Memory B cell (primary cell): ENCODE data around the gene SGO2.
"Not testable (repeated sequence)": the region's sequence is repeated elsewhere in the genome, so short reads cannot be mapped to it uniquely, and the experiment has no call there.

Experiments
- ATAC-seq: fragments of 150-1000 bp; cut with Tn5 transposase; 2 replicates; pipeline ENCODE4 v1.10.0; 2021; ENCODE audit warnings: low read depth, mild to moderate bottlenecking, moderate library complexity
- DNase-seq, 2 donors: peaks; one replicate each; pipeline ENCODE4 v3.0.0; 2022; ENCODE audit warnings: low spot score in 2 of 2
- H3K27ac Mint-ChIP-seq: one replicate; pipeline ENCODE4 v1.8.0; 2022; ENCODE audit warnings: mild to moderate bottlenecking, moderate library complexity, mixed read lengths
- H3K27me3 Mint-ChIP-seq: one replicate; pipeline ENCODE4 v1.8.0; 2022; ENCODE audit warnings: mixed read lengths
- H3K36me3 Mint-ChIP-seq: one replicate; pipeline ENCODE4 v1.8.0; 2022; ENCODE audit warnings: mild to moderate bottlenecking, mixed read lengths
- H3K4me1 Mint-ChIP-seq: one replicate; pipeline ENCODE4 v1.8.0; 2022; ENCODE audit warnings: mixed read lengths
- H3K4me3 Mint-ChIP-seq: one replicate; pipeline ENCODE4 v1.8.0; 2022; ENCODE audit warnings: mild to moderate bottlenecking, moderate library complexity, mixed read lengths
- H3K9me3 Mint-ChIP-seq: one replicate; pipeline ENCODE4 v1.8.0; 2022; ENCODE audit warnings: mixed read lengths

Gene SGO2

DNA sequence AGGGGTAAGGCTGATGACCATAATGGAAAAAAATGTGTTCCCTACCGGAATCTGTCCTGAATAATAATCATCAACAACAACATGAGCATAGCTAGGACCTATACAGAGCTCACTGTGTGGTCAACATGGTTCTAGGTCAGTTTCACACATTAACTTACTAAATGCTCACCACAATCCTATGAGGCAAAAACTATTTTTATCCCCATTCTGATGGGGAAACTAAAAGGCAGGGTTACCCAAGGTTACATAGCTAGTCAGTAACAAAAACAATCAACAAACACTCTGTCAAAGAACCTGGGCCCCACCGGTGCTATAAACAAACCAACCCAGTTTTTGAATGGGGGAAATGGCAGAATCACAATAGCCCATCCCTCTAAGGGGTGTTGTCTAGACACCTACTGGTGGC lies 100.0 kb downstream of the SGO2 start:
- Mint-ChIP-seq H3K27me3 (peaks cover 16% of the 10 kb centered on the region), H3K9me3 (no peaks in the 10 kb centered on the region), H3K4me3 (no peak overlapping the region), H3K4me1 (no peaks in the 10 kb centered on the region), H3K36me3 (no peaks in the 10 kb centered on the region), H3K27ac (no peak overlapping the region)
- ATAC-seq: no peak
- DNase-seq: no peak

- H3K27me3 Mint-ChIP-seq: peaks cover 16% of the 10 kb centered on the region
- no peak for ATAC-seq
Measured at GRCh38 chr2:200627110-200627770, 101.2 kb downstream of the SGO2 start.

GRCh38 chr2:200628461-200628860 lies 102.5 kb downstream of the SGO2 start:
- DNase-seq, H3K4me3 Mint-ChIP-seq, H3K4me1 Mint-ChIP-seq, H3K9me3 Mint-ChIP-seq, ATAC-seq, H3K27ac Mint-ChIP-seq, H3K36me3 Mint-ChIP-seq: not testable (repeated sequence)
- peaks cover 12% of the 10 kb centered on the region for H3K27me3 Mint-ChIP-seq

More at GRCh38 chr2:200627110-200627770, 101.2 kb downstream of the SGO2 start:
- Mint-ChIP-seq H3K27ac (no peak overlapping the region), H3K36me3 (no peaks in the 10 kb centered on the region), H3K9me3 (no peaks in the 10 kb centered on the region), H3K4me1 (no peaks in the 10 kb centered on the region), H3K4me3 (no peak overlapping the region)
- DNase-seq: no peak

DNA sequence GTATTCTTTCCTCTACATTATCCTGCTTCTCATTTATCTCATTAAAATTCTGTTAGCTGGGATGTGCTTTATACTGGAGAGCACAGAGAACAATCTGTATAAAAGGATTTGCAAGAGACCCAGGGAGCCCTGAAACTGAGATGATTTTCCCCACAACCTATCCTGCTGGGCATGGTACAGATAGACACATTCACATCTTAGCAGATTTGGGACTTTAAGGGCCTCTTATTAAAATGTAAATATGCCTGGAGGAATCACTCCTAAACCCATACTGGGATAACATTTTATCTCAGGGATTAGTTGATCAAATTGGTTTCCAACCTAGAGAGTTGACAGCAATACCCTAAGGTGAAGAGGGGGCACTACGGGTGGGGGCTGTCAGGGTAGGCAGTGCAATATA lies 105.3 kb downstream of the SGO2 start:
- H3K4me3 Mint-ChIP-seq: no peak overlapping the region
- H3K27me3 Mint-ChIP-seq: peaks cover 12% of the 10 kb centered on the region
- no peak for ATAC-seq
- H3K36me3 Mint-ChIP-seq: no peaks in the 10 kb centered on the region
- no peak for DNase-seq
- no peaks in the 10 kb centered on the region for H3K9me3 Mint-ChIP-seq
- H3K4me1 Mint-ChIP-seq: no peaks in the 10 kb centered on the region
- no peak overlapping the region for H3K27ac Mint-ChIP-seq
